A549 treated with DMSO at 1 μM for 4 hours (cell line): ENCODE results near the gene NBPF6. TPM values are rescaled to one million over a fixed set of nuclear protein-coding genes. Genes with fewer than 3 reads are reported as not detected.

Experiments
- total RNA-seq: library from RNA; stranded (reverse); fragments of 200-300 nt; extraction: Qiagen RNA extraction; gene quantifications from 5 replicates; pipeline ENCODE4 v1.2.3, GENCODE V29; 2022; ENCODE audit warnings: low read depth

NBPF6 gene, protein sequence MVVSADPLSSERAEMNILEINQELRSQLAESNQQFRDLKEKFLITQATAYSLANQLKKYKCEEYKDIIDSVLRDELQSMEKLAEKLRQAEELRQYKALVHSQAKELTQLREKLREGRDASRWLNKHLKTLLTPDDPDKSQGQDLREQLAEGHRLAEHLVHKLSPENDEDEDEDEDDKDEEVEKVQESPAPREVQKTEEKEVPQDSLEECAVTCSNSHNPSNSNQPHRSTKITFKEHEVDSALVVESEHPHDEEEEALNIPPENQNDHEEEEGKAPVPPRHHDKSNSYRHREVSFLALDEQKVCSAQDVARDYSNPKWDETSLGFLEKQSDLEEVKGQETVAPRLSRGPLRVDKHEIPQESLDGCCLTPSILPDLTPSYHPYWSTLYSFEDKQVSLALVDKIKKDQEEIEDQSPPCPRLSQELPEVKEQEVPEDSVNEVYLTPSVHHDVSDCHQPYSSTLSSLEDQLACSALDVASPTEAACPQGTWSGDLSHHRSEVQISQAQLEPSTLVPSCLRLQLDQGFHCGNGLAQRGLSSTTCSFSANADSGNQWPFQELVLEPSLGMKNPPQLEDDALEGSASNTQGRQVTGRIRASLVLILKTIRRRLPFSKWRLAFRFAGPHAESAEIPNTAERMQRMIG
- not detected in 5 replicates for total RNA-seq

DNA sequence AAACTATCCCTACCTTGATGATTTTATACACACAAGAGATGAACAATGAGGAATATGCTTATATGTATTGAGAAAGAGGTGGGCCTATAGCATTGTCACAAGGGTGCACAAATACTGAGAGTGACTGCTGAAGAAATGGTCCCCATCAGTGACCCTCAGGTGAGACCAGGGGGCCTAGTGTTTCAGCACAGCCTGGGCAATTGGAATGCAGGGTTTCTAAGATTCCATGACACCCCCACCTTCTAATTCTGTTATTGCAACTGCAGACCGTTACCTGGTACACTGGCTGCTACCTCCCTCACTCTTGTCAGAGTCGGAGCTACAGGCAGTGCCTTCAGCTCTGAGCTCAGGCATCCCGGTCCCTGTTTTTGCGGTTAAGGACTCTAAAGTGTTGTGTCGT lies at the start of gene NBPF6:
Gene NBPF6, plus strand, starts transcription at position 301 of the 400 bp plus-strand sequence. CDS start 259 bp downstream, outside the sequence.

Other genes starting within 250 kb of the NBPF6 start
- gene SLC25A24, start 250.0 kb upstream of the NBPF6 start, total RNA-seq, result 25.3 to 37.6 TPM (median 32.6 TPM) in 5 replicates
- gene NBPF4, start 206.3 kb upstream of the NBPF6 start, total RNA-seq, result 0.14 to 0.25 TPM (median 0.25 TPM) in 5 replicates
- gene EEIG2, start 109.8 kb downstream of the NBPF6 start, total RNA-seq, result 5.4 to 9.5 TPM (median 7.7 TPM) in 5 replicates
- gene HENMT1, start 210.8 kb downstream of the NBPF6 start, total RNA-seq, result 4.3 to 4.7 TPM (median 4.4 TPM) in 5 replicates
- 21.0 to 26.2 TPM (median 24.4 TPM) in 5 replicates for gene PRPF38B, start 242.0 kb downstream of the NBPF6 start, total RNA-seq